KMS-11 (cell line): ENCODE data around the gene RAB3GAP2.

Experiments used
- H2AFZ ChIP-seq: fragments of 200-600 bp; sonication (generic); 2 replicates; pipeline ENCODE4 v1.6.1; 2016; ENCODE audit warnings: antibody characterized with exemption, mixed run types, low read depth
- H3K27ac ChIP-seq: fragments of 200-600 bp; sonication (generic); 2 replicates; pipeline ENCODE4 v1.6.1; 2016; ENCODE audit warnings: mild to moderate bottlenecking, mixed run types
- H3K27me3 ChIP-seq: fragments of 200-600 bp; sonication (generic); 2 replicates; pipeline ENCODE4 v1.6.1; 2017; ENCODE audit warnings: mild to moderate bottlenecking, low read depth, mixed run types, moderate library complexity; ENCODE audit not compliant: insufficient read depth
- H3K36me3 ChIP-seq: fragments of 200-600 bp; sonication (generic); 2 replicates; pipeline ENCODE4 v1.6.1; 2017; ENCODE audit warnings: mild to moderate bottlenecking, mixed run types; ENCODE audit not compliant: insufficient read depth
- H3K4me1 ChIP-seq: fragments of 200-600 bp; sonication (generic); 2 replicates; pipeline ENCODE4 v1.6.1; 2016; ENCODE audit warnings: mild to moderate bottlenecking, low read depth, mixed run types; ENCODE audit not compliant: poor library complexity, severe bottlenecking
- H3K4me2 ChIP-seq: fragments of 200-600 bp; sonication (generic); 2 replicates; pipeline ENCODE4 v1.7.0; 2016; ENCODE audit warnings: mild to moderate bottlenecking, mixed run types
- H3K4me3 ChIP-seq: fragments of 200-600 bp; sonication (generic); IDR thresholded peaks from 2 replicates; pipeline ENCODE4 v1.6.1; 2017; ENCODE audit warnings: low read depth, low read length, mixed read lengths; ENCODE audit not compliant: insufficient read depth
- H3K79me2 ChIP-seq: fragments of 200-600 bp; sonication (generic); 2 replicates; pipeline ENCODE4 v1.6.1; 2016; ENCODE audit warnings: low read depth, mixed run types; ENCODE audit not compliant: insufficient read depth
- H3K9ac ChIP-seq: fragments of 200-600 bp; sonication (generic); 2 replicates; pipeline ENCODE4 v1.6.1; 2016; ENCODE audit warnings: mild to moderate bottlenecking, mixed run types
- H4K20me1 ChIP-seq: fragments of 200-600 bp; sonication (generic); 2 replicates; pipeline ENCODE4 v1.6.1; 2016; ENCODE audit warnings: mild to moderate bottlenecking, mixed run types; ENCODE audit not compliant: insufficient read depth
- CTCF ChIP-seq: fragments of 200-600 bp; sonication (generic); conservative IDR thresholded peaks from 2 replicates; pipeline ENCODE4 v1.6.1; 2017; ENCODE audit warnings: low read depth, mild to moderate bottlenecking, antibody characterized with exemption, low read length, moderate library complexity, mixed read lengths

The RAB3GAP2 gene

GRCh38 chr1:220151454-220151853 lies 120.8 kb downstream of the RAB3GAP2 start:
- H3K4me3 ChIP-seq: no peak overlapping the region
- no peaks in the 10 kb centered on the region for H3K79me2 ChIP-seq
- no peak overlapping the region for H2AFZ ChIP-seq
- H3K36me3 ChIP-seq: no peaks in the 10 kb centered on the region; the same call in 1 of the 2 replicates
- H3K9ac ChIP-seq: no peak overlapping the region
- TF ChIP-seq CTCF: no peak
- no peak overlapping the region for H3K27ac ChIP-seq
- H3K27me3 ChIP-seq: no peaks in the 10 kb centered on the region
- H4K20me1 ChIP-seq: no peaks in the 10 kb centered on the region
- H3K4me2 ChIP-seq: no peak overlapping the region
- no peaks in the 10 kb centered on the region for H3K4me1 ChIP-seq

DNA sequence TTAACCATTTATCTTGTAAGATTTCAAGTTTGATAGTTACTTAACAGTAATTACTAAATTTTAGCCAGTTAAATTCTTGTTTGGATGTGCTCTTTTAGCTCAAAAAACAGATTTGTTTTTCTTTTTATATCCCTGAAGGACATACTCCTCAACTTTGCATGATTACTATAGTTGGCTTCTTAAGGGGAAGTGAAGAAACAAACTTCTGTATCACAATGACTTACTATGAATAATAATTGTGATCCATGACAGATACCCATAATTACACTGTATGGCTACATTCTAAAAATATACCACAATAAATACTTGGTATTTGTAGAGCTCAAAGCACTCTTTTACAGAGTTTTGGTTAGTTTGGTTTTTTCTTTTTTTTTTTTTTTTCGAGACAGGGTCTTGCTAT lies 122.5 kb downstream of the RAB3GAP2 start:
- Histone ChIP-seq H3K4me1 (no peaks in the 10 kb centered on the region), H2AFZ (no peak overlapping the region), H3K27me3 (no peaks in the 10 kb centered on the region), H3K4me2 (no peak overlapping the region), H4K20me1 (no peaks in the 10 kb centered on the region), H3K27ac (no peak overlapping the region), H3K4me3 (no peak overlapping the region), H3K79me2 (no peaks in the 10 kb centered on the region), H3K9ac (no peak overlapping the region), H3K36me3 (no peaks in the 10 kb centered on the region)
- no peak for TF ChIP-seq CTCF

- no peaks in the 10 kb centered on the region for H4K20me1 ChIP-seq
- TF ChIP-seq CTCF: no peak
- no peak overlapping the region for H3K9ac ChIP-seq
- H3K27ac ChIP-seq: no peak overlapping the region
- H2AFZ ChIP-seq: no peak overlapping the region
- H3K36me3 ChIP-seq: no peaks in the 10 kb centered on the region
- H3K4me1 ChIP-seq: no peaks in the 10 kb centered on the region
- no peak overlapping the region for H3K4me3 ChIP-seq
- no peaks in the 10 kb centered on the region for H3K79me2 ChIP-seq
- no peaks in the 10 kb centered on the region for H3K27me3 ChIP-seq
- H3K4me2 ChIP-seq: no peak overlapping the region
These were observed 128.2 kb downstream of the RAB3GAP2 start for GRCh38 chr1:220144051-220144450.

DNA sequence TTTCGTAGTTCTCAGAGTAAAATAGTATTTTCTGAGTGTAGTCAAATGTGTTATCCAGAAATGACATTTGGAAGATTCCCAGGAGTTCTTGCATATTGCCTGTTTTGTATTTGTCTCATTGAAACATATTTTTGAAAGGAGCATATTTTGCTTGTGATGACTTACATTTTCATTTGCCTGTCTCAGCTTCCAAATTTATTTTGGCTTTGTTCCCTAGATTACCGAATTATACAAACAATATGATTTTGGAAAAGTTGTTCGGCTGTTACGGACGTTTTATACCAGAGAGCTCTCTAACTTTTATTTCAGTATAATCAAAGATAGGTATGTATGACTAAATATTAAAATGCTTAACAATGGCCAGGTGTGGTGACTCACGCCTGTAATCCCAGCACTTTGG lies 132.3 kb downstream of the RAB3GAP2 start:
- Histone ChIP-seq H3K36me3 (no peaks in the 10 kb centered on the region), H4K20me1 (no peaks in the 10 kb centered on the region), H2AFZ (no peak overlapping the region), H3K4me1 (no peaks in the 10 kb centered on the region), H3K27ac (no peak overlapping the region), H3K27me3 (no peaks in the 10 kb centered on the region), H3K4me2 (no peak overlapping the region), H3K9ac (no peak overlapping the region), H3K79me2 (no peaks in the 10 kb centered on the region), H3K4me3 (no peak overlapping the region)
- TF ChIP-seq CTCF: no peak
